Fibroblast of peridontal ligament (primary cell): ENCODE measurements around the gene MICAL3.
"Not testable (repeated sequence)": the region's sequence is repeated elsewhere in the genome, so short reads cannot be mapped to it uniquely, and the experiment has no call there.

Experiments
- DNase-seq: peaks from one replicate; pipeline ENCODE4 v3.0.0-alpha.2; 2010; ENCODE audit errors: extremely low read depth

Gene MICAL3

DNA sequence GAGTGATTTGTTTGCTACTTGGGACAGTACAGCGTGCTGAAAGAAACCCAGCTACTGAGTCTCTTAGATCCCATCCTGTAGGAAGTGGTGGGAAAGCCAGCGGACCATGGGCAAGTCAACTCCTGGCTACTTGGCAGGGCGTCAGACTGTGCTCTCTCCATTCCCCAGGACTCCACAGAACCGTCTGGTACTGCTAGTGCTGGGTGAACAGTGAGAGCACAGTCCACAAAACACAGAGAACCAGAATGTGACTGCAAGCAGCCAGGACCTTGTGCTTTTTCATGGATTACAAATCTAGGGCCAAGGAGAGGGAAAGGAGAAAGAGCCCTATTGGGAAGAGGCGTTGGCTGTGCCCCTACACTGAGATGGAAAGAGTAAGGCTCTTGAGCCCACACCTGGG lies 260.3 kb downstream of the MICAL3 start:
- DNase-seq = no peak

DNA sequence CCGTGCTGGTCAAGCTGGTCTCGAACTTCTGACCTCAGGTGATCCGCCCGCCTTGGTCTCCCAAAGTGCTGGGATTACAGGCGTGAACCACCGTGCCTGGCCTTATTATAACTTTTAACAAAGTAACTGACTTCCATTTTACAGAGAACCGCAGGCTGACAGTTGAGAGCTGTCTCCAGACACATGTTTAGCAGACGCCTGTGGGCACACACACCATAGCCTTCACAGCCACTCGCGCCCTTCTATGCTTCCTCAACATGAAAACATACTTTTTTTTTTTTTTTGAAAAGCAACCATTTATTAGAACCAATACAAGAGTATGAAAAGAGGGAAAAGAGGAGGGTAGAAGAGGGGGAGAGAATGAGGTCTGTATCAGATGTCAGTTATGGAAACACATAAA lies 260.9 kb downstream of the MICAL3 start:
- DNase-seq = not testable (repeated sequence)

DNA sequence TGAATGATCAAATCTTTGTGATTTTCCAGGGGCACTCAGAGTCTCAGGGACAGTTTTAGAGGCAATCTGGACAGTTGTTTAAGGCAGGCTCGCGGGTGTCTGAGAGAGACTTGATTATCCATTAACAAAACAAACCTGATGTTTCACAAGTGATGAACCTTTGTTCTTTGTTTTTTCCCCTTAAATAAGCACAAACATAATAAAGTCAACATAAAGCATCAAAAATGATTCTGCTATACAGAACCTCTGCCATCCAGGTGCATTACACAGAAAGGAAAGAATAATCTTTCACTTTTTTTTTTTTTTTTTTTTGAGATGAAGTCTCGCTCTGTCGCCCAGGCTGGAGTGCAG lies 263.2 kb downstream of the MICAL3 start:
- DNase-seq = no peak

DNA sequence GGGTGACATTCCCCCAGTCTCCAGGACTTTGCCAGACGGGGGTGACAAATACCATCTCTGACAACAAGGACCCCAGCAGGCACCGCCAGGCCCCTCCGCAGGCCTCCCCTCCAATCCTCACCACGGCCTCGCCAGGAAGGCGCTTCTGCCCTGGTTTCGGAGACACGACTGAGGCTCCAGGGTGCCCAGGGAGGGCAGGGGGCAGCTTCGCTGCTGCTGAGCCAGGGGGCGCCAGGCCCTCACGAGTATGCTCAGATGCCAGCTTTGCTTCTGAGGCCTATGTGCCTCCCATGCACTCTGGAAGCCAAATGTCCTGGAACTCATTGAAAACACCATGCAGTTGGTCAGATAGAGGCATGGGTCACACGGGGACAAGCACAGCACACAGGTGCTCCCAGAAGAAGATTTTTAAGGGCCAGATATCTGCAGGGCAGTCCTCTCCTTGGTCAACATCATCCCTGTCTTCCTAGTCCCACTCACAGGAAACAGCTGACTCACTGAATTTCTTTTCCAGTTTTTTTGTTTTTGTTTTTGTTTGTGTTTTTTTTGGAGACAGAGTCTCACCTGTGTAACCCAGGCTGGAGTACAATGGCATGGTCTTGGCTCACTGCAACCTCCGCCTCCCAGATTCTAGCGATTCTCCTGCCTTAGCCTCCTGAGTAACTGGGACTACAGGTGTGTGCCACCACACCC lies 270.0 kb downstream of the MICAL3 start:
- no peak for DNase-seq

DNA sequence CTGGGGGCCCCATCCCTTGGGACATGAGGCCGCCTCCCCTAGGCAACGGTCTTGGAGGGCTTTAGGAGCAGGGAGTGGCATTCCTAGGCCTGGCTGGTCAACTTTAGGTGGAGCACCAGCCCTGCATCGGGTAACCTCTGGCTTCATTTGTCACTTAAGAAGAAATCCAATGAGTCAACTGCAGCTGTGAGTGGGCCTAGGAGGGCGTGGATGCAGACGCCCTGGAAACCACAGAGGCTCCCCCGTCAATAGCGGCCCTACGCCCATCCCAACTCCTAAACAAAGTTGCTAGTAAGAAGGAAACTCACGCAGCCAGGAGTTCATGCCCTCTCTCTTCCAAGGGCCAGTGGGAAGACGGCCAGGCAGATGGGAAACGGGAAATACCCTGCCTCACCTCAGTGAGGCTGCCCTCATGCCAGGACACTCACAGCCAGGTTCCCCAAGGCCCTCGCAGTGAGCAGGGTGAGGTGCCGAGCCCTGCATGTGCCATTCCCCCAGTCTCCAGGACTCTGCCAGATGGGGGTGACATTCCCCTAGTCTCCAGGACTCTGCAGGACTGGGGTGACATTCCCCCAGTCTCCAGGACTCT lies 270.9 kb downstream of the MICAL3 start:
- DNase-seq = peak; percentile 24

DNA sequence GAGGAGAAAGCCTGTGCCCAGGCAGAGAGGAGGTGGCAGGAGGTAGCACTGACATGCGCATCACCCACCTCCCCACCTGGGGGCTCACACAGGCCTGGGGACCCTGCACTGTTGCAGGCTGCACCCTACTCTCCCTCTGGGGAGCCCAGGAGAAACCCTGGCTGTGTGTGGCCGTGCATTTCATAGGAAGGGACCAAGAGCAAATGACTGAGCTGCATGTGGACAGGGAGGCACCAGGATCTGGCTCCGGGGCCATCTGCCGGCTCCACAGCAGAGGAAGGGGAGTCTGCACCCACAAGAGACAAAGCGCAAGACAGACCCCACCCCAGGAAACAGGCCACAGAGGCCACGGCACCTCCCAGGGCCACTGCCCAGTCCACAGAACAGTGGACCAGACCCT lies 272.8 kb downstream of the MICAL3 start:
- no peak for DNase-seq

DNA sequence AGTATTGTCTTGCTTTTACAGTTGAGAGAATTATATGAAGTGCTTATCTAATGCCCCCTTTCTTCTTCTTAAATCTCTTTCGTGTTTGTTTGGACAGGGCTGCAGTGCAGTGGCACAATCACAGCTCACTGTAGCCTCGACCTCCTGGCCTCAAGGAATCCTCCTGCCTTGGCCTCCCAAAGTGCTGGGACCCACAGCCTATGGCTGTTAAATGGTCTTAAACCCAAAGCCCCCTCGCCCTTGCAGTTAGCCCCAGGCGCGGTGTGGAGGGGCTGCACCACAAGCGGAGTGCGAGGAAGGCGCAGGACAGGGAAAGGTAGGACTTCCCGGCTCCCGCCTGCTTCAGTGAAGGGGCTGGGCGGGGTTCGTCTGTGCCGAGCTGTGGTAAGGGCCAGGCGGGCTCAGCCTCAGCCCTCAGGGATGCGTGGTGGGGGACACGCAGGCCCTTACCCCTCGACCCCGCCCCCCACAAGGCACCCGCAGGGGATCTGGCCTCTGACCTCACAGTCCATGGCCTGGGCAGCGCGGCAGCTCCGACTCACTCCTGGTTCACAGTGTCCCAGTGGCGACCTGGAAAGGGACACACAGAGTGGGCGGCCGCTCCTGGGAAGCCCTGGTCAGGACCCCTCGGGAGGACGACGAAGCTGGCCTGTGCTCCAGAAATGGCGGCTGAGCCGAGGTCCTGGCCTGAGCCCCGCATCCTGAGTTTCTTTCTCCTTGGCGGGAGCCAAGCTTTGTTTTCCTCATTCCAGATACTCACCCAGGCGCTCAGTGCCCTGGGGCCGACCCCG lies 274.6 kb downstream of the MICAL3 start:
- no peak for DNase-seq

DNA sequence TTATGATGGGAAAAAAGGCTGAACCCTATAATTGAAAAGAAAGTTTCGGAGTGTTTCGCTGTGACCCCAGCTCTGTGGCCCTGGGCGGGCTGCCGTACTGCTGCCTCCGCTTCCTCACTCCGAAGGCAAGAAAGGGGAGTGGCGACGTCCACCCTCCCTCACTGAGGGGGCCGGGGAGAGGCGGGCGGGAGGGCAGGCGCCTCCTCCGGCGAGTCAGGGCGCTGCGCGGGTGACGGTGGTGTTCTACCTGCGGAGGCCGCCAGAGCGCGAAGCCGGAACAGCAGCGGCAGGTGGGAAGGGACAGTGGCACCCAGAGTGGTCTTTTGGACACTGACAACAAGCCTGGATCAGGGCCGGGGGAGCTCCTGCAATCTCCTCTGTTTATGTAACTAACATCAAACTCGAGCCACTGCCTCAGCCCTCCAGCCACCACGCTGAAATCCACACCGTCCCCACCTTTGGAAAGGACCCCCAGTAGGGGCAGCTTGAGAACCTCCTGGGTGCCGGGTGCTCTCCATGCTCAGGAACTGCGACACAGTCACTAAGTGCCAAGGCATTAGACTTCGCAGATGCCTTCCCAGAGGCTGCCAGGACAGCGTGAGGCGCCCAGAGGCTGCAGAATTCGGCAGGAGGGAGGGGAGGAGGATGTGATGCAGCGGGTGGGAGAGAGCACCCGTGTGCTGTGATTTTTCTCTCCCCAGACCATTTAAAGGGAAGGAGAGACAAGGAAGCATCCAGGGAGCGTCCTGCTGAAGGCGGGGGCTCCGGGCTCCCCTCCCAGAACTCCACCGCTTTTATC lies 275.6 kb downstream of the MICAL3 start:
- DNase-seq = no peak

DNA sequence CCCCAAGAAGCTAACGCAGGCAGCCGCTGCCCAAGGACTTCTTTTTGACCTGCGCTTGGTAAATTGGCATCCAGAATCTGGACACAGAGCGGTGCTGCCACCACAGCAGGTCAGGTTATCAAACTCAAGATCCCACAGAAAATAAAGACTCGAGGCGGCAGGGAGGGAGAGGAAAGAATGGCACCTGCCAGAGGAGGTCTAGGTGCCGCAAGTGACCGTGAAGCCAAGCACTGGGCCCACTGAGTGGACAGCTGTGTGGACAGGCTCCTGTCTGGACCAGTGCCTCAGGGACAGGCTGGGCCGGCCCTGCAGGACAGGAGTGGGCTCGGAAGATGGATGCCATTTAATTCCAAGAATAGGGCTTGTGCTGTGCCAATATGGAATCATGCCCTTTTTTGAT lies 277.4 kb downstream of the MICAL3 start:
- no peak for DNase-seq

DNA sequence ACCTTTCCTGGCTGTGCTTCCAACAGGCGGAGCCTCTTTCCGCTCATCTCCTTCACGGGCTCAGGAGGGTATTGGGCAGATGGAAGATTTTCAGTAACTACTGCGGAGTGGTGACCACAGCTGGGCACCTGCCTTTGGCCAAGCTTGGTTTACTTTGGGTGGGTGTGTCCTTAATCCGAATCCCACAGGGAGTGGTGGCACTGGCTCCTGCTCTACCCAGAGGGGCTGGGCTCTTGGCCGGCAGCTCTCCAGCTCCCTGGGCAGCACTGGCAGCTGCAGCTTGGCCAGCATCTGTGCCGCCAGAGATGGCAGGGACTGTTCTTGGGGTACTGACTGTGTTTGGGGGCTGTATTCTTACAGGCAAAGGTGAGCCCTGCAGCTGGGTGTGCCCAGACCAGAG lies 279.9 kb downstream of the MICAL3 start:
- DNase-seq = no peak

DNA sequence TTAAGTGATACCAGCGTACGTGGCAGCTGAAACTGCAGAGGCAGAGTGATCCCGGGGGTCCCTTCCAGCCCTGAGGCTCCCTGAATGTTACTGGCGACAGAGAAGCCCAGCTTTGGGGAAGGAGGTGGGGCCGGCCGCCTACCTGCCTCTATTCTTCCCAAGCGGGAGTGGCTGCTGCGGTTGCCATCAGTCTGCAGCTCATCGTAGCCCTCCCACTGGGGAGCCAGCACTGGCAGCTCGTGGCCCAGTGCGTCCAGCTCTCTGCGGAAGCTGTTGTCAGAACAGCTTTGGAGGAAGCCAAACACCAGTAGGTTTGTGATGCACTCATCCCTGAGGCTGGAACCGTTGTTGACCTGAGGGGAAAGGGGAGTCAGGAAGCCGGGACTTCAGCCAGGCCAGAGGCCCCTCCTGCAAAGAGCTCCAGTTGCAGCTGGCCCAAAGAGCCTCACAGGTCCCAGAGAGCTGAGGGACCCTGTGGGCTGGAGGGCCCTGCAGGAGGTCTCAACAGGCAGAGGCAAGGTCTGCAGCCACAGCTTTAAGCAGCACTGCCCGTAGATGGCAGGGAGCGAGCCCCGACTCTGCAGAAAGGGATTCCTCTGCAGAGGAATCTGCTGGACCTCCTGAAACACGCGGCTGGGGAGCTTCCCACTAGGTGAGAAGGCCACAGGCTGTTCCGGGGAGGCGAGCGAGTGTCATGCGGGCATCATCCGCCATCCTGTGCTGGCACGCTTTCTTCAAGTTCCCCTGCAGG lies 280.5 kb downstream of the MICAL3 start:
- no peak for DNase-seq

DNA sequence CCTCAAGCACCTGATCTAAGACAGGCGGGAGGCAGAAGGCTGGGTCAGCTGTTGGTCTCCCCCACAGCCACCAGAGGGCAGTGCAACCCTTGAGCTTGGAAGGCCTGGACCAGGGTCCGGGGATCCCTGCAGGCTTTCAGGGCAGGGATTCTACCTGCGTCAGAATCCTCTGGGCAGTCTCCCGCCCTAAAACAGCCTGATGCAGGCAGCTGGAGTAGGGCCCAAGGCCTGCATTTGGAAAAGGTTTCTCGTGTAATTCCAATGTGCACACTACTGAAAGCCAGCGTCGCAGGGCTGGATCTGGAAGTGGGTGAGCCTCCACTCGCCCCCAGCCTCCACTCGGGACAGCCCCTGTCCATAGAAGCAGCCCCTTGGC lies 281.8 kb downstream of the MICAL3 start:
- peak; percentile 58 for DNase-seq

DNA sequence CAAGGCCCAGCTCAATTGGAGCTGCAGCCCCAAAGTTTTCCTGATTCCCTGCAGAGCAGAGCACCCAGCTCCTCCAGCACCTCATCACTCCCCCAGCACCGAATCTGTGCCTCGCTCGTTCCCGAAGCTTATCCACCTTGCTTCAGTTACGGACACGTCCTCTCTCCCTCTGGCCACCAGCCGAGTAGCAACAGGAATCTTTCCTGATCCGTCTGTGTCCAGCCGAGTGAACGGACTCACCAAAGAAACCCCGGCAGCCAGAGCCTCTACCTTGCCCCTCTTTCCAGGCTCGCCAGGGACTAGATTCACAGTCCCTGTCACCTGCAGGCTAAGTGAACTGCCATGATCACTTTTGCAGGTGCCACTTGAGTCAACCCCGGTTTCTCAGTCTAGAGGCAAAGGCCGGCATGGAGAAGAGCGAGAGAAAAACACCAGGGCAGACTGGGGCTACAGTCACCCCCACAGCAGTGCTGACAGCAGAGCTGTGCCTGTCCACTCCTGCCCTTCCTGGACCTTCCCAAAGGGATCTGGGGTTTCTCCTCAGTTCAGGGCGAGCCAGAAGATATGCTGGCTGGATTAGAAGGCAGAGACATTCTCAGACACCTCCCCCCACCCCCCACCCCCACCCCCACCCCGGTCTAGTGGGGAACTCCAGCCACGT lies 282.4 kb downstream of the MICAL3 start:
- DNase-seq = no peak

DNA sequence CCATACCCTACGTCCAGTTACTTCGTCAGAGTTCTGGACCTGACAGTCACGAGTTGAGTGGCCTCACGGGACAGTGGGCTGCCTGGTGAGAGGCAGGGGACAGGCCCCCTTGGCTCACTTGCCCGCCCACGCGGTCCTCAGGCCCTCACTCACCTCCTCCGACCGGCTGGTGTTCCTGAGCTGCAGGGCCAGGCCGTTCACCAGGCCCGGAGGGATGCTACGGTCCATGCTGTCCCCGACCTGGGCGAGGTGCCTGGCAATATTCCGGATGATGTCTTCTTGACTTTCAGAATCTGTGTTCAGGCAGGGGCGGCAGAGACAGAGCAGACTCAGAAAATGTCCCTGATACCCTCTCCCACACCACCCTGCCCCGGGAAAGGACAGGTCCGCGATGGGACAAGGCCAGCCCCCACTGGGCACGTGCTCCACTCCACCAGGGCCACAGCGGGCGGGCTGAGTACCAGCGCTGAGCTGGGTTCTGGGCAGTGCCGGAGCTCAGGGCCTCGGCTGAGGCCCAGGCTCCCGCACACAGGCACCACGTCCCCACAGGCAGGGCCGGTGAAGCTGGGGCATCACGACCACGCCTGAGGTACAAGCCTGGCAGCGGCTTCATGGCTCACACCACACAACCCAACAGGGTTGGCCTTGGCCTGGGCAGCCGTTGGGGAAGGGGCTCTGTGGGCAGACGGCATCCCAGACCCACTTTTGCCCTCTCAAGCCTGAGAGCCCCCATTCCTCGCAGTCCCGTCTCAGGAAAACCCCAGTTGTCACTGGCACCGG lies 285.0 kb downstream of the MICAL3 start:
- DNase-seq = no peak

DNA sequence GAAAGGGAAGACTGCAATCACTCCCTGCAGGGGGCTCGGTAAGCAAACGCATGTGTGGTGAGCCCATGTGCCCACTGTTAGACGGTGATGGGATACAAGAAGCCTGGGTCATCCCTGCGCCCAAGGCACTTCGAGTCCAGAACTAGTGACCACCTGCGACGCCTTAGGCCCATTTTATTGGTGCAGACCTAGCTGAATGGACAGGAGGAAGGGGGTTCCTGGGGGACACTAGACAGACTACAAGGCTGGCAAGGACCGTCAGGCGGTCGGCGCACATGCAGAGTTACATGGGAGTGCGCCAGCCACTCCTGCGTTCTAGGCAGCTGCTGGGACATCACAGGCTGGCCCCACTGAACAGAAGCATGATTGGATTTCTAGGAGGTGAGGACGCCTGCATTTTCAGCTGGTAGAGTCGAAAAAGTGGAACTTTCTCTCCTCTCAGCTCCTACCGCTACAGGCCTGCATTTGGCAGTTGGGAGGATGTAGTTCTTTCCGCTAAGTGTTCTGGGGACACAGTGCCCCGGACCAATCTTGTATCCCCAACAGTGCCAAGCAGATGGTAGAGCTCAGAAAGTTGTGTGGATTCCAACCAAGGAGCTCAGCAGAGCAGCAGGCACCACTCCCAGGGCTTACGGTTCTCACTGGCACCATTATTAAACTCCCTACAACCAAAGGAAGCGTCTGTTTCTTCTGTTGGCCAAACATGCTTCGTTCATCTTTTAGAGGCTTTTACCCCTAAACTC lies 285.8 kb downstream of the MICAL3 start:
- no peak for DNase-seq
